GM12878 (cell line): ENCODE results near the gene GALNT12. TPM values are rescaled to one million over a fixed set of nuclear protein-coding genes. Genes with fewer than 3 reads are reported as not detected.

ENCODE experiments used
- ATAC-seq: fragments of 200-7000 bp; cut with Tn5 transposase; 3 replicates; pipeline ENCODE4 v1.9.1; 2020; ENCODE audit warnings: mild to moderate bottlenecking, moderate library complexity
- BruUV-seq: library from RNA; stranded (reverse); fragments of 400-500 nt; replicated peaks from 2 replicates; lab custom pipeline; 2021; lab: Mats Ljungman, UMichigan
- CTCF ChIA-PET: fragments of 300-600 bp; sonication (Branson Sonifier 250); formaldehyde crosslinking; extraction: SDS; loops from one replicate; lab custom pipeline; 2021; ENCODE audit warnings: inconsistent platforms; lab: Yijun Ruan, JAX
- POLR2A ChIA-PET: fragments of 350-600 bp; formaldehyde crosslinking; extraction: SDS; loops from one replicate; lab custom pipeline; 2021; ENCODE audit warnings: inconsistent platforms; lab: Charles Lee
- RAD21 ChIA-PET: fragments of 300-600 bp; sonication (Branson Sonifier 250); formaldehyde crosslinking; loops from one replicate; lab custom pipeline; 2023; ENCODE audit warnings: antibody characterized with exemption; ENCODE audit not compliant: unreplicated experiment; lab: Charles Lee
- SMC1A ChIA-PET: fragments of 300-600 bp; sonication (Branson Sonifier 250); formaldehyde crosslinking; loops from one replicate; lab custom pipeline; 2023; ENCODE audit not compliant: unreplicated experiment, uncharacterized antibody; lab: Charles Lee
- DNase-seq: peaks from one replicate; pipeline ENCODE4 v3.0.0-alpha.2; 2011; ENCODE audit warnings: low read depth, low spot score
- FAIRE-seq: peaks from 3 replicates; lab custom pipeline; 2011; peaks lifted over from hg19 to GRCh38; lab: Jason Lieb, UNC
- H2AFZ ChIP-seq: 2 replicates; pipeline ENCODE4 v1.6.0; 2011; ENCODE audit warnings: low read depth, low read length, control low read depth; ENCODE audit not compliant: control insufficient read depth
- H3K27ac ChIP-seq: 2 replicates; pipeline ENCODE4 v1.5.1; 2011; ENCODE audit warnings: control low read depth; ENCODE audit not compliant: control insufficient read depth, insufficient read depth
- H3K27me3 ChIP-seq, 2 experiments: replicated peaks in 1 of 2; 2 replicates each; pipeline versions ENCODE4 v1.6.0 to v1.6.1; 2011; ENCODE audit warnings: low read length in 1 of 2; ENCODE audit not compliant: control insufficient read depth in 2 of 2, insufficient read depth in 2 of 2
- H3K36me3 ChIP-seq, 2 experiments: 2 replicates each; pipeline ENCODE4 v1.5.1; 2011; ENCODE audit warnings: low read length in 1 of 2; ENCODE audit not compliant: control insufficient read depth in 2 of 2, insufficient read depth in 2 of 2
- H3K4me1 ChIP-seq: 2 replicates; pipeline ENCODE4 v1.6.1; 2011; ENCODE audit warnings: mild to moderate bottlenecking, low read length, moderate library complexity, mixed read lengths; ENCODE audit not compliant: control insufficient read depth, insufficient read depth
- H3K4me2 ChIP-seq: 2 replicates; pipeline ENCODE4 v1.6.0; 2011; ENCODE audit warnings: control low read depth; ENCODE audit not compliant: control insufficient read depth, insufficient read depth
- H3K4me3 ChIP-seq: fragments of 200-600 bp; sonication (generic); 2 replicates; pipeline ENCODE4 v1.5.1; 2016
- H3K79me2 ChIP-seq: 2 replicates; pipeline ENCODE4 v1.6.0; 2011; ENCODE audit warnings: low read length; ENCODE audit not compliant: control insufficient read depth, insufficient read depth
- H3K9ac ChIP-seq: 2 replicates; pipeline ENCODE4 v1.8.0; 2011; ENCODE audit warnings: low read length, control low read depth, mixed read lengths; ENCODE audit not compliant: control insufficient read depth, insufficient read depth
- H3K9me3 ChIP-seq: replicated peaks from 3 replicates; pipeline ENCODE4 v1.5.1; 2011; ENCODE audit warnings: mild to moderate bottlenecking, low read length; ENCODE audit not compliant: control insufficient read depth, insufficient read depth
- H4K20me1 ChIP-seq: 2 replicates; pipeline ENCODE4 v1.6.0; 2011; ENCODE audit not compliant: control insufficient read depth, insufficient read depth
- POLR2AphosphoS5 ChIP-seq: IDR thresholded peaks from 2 replicates; pipeline ENCODE4 v1.6.1; 2011; ENCODE audit warnings: mild to moderate bottlenecking, low read length, inconsistent platforms
- USF2 ChIP-seq: IDR thresholded peaks from 2 replicates; pipeline ENCODE4 v1.6.1; 2011; ENCODE audit warnings: low read depth, low read length, improper control_type of control experiment, borderline replicate concordance
- WGBS: methylation state at CpG from one replicate; pipeline ENCODE4 v1.1.6; 2016; ENCODE audit warnings: low lambda C conversion rate; ENCODE audit not compliant: insufficient replicate concordance, insufficient coverage; ENCODE audit errors: missing lambda C conversion rate; 5-methylcytosine and 5-hydroxymethylcytosine counted together
- in situ Hi-C: fragments of 300-500 bp; cut with MboI; formaldehyde crosslinking; loops from 9 replicates; pipeline ENCODE4 v1.14.3; 2018; ENCODE audit warnings: mixed read lengths
- intact Hi-C: fragments of 100-400 bp; cut with micrococcal nuclease; formaldehyde crosslinking; loops from one replicate; pipeline ENCODE4 v1.14.2; 2022; ENCODE audit not compliant: unreplicated experiment
- polyA plus RNA-seq, 11 experiments: library from polyadenylated mRNA; depleted of rRNA in 4 of 11; unstranded in 6 of 11; stranded (reverse) in 5 of 11; fragments of >200 nt; fragmentation: Nextera tagmentation in 4 of 11; fragmentation: Illumina TruSeq in 1 of 11; extraction: Ambion mirVana in 4 of 11; extraction: Trizol in 1 of 11; gene quantifications; 1 replicate in 1 of 11; 2 replicates in 10 of 11; pipeline versions ENCODE4 v1.2.1 to v1.2.3, GENCODE V29; 2011 to 2016; ENCODE audit warnings: inconsistent platforms in 2 of 11, missing spikeins in 2 of 11, low read depth in 1 of 11
- total RNA-seq, 4 experiments: library from RNA; depleted of rRNA in 3 of 4; stranded (reverse); fragments of >200 nt in 3 of 4; fragmentation: Illumina TruSeq in 1 of 4; extraction: Trizol in 1 of 4; gene quantifications; 2 replicates each; pipeline versions ENCODE4 v1.2.1 to v1.2.3, GENCODE V29; 2013 to 2021
- TF ChIP-seq, protein P1 (sequence below): IDR thresholded peaks from 2 replicates; pipeline ENCODE4 v1.6.1; 2012; ENCODE audit warnings: improper control_type of control experiment, low read depth, low read length; ENCODE audit not compliant: insufficient replicate concordance

Gene GALNT12
- total and polyA plus RNA-seq, 10 of the 15 experiments (the other 5 are each of a cell fraction or from before 2014, with no cell fraction given) = 0.13 to 5.3 (median 3.2) TPM

DNA sequence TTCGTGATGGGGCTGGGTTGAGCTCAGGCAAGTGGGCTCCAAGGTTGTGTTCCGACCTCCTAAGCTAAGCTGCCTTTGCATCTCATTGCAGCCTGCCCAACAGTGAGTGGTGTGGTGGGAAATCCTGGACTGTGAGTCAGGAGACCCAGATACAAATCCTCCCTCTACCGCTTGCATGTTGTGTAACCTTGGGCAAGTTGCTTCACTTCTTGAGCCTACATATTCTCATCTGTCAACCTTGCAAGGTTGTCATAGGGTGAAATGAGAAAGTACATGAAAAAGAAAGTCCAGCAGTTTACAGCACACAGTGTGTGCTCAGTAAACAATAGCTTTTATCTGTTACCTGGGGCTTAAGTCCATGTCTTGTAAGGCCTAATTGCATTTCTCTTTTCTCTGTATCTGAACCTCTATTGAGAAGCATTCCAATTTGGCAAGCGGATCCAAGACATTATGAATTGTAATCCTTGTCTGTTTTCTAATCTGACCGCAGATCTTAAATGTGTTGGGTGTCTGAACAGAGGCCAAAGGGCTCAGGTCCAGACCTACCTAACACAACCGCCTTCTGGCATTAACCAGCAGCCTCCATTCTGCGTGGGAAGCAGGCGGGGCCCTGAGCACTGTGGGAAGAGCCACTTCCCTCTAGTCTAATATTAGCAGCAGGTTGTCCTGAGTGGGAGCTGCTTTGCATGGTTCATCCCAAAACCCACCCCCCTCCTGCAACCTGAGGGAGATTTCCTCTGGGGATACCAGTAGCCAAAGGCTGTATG, 1.8 kb upstream of the GALNT12 start:
- in situ Hi-C loops = no loop called here
- no peaks in the 10 kb centered on the region for H3K79me2 ChIP-seq
- intact Hi-C loops = no loop called here
- H3K9ac ChIP-seq = no peak overlapping the region
- 54% methylated on average over 8 of the region's 8 CpGs for WGBS
- POLR2A ChIA-PET = no interaction called here
- no peak overlapping the region for H3K4me3 ChIP-seq
- no peak overlapping the region for H2AFZ ChIP-seq
- H3K27me3 ChIP-seq = peaks cover 2 to 3% of the 10 kb centered on the region in 2 experiments
- CTCF ChIA-PET = interaction anchor here (2.0 kb wide), 1 partner anchor 30 kb away, joined by 4 read pairs; no protein-coding TSS in a partner anchor
- RAD21 ChIA-PET = no interaction called here
- H3K4me2 ChIP-seq = no peak overlapping the region
- BruUV-seq = no TSS peak
- FAIRE-seq (no peak), DNase-seq (no peak), ATAC-seq (no peak)
- no peak overlapping the region for H3K27ac ChIP-seq
- H3K36me3 ChIP-seq = no peaks in the 10 kb centered on the region
- H4K20me1 ChIP-seq = no peaks in the 10 kb centered on the region
- 0 out of 2 replicates have a peak, but pooled peaks cover 4% of the 10 kb centered on the region for H3K4me1 ChIP-seq
- SMC1A ChIA-PET = interaction anchor here (1.1 kb wide), 1 partner anchor 7 kb away, joined by 3 read pairs; no protein-coding TSS in a partner anchor
- TF ChIP-seq USF2 = no peak
- no peak for TF ChIP-seq POLR2AphosphoS5
- TF ChIP-seq, protein P1, sequence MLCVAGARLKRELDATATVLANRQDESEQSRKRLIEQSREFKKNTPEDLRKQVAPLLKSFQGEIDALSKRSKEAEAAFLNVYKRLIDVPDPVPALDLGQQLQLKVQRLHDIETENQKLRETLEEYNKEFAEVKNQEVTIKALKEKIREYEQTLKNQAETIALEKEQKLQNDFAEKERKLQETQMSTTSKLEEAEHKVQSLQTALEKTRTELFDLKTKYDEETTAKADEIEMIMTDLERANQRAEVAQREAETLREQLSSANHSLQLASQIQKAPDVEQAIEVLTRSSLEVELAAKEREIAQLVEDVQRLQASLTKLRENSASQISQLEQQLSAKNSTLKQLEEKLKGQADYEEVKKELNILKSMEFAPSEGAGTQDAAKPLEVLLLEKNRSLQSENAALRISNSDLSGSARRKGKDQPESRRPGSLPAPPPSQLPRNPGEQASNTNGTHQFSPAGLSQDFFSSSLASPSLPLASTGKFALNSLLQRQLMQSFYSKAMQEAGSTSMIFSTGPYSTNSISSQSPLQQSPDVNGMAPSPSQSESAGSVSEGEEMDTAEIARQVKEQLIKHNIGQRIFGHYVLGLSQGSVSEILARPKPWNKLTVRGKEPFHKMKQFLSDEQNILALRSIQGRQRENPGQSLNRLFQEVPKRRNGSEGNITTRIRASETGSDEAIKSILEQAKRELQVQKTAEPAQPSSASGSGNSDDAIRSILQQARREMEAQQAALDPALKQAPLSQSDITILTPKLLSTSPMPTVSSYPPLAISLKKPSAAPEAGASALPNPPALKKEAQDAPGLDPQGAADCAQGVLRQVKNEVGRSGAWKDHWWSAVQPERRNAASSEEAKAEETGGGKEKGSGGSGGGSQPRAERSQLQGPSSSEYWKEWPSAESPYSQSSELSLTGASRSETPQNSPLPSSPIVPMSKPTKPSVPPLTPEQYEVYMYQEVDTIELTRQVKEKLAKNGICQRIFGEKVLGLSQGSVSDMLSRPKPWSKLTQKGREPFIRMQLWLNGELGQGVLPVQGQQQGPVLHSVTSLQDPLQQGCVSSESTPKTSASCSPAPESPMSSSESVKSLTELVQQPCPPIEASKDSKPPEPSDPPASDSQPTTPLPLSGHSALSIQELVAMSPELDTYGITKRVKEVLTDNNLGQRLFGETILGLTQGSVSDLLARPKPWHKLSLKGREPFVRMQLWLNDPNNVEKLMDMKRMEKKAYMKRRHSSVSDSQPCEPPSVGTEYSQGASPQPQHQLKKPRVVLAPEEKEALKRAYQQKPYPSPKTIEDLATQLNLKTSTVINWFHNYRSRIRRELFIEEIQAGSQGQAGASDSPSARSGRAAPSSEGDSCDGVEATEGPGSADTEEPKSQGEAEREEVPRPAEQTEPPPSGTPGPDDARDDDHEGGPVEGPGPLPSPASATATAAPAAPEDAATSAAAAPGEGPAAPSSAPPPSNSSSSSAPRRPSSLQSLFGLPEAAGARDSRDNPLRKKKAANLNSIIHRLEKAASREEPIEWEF = no peak
- no peaks in the 10 kb centered on the region for H3K9me3 ChIP-seq
